K562 (cell line): ENCODE measurements around the gene ZNF544. TPM values are rescaled to one million over a fixed set of nuclear protein-coding genes. Genes with fewer than 3 reads are reported as not detected.

ENCODE experiments used
- CEBPG ChIP-seq, 3 experiments: fragments of 200-800 bp in 1 of 3; sonication (Bioruptor generic) in 1 of 3; sonication (generic) in 1 of 3; formaldehyde crosslinking in 1 of 3; IDR thresholded peaks in 2 of 3; conservative IDR thresholded peaks in 1 of 3; 2 replicates each; pipeline versions ENCODE4 v1.6.1 to v1.8.0; 2016 to 2022; ENCODE audit warnings: missing compliant biosample characterization in 2 of 3, missing genetic modification characterization in 2 of 3, mild to moderate bottlenecking in 1 of 3, missing genetic modification reagents in 1 of 3
- CHD2 ChIP-seq: IDR thresholded peaks from 2 replicates; pipeline ENCODE4 v1.6.1; 2011; ENCODE audit warnings: low read depth, low read length
- KAT7 ChIP-seq: sonication (generic); formaldehyde crosslinking; IDR thresholded peaks from 2 replicates; pipeline ENCODE4 v1.8.0; 2022; ENCODE audit warnings: missing genetic modification reagents, mild to moderate bottlenecking, borderline replicate concordance
- NELFE ChIP-seq: IDR thresholded peaks from 2 replicates; pipeline ENCODE4 v1.6.1; 2011; ENCODE audit warnings: mild to moderate bottlenecking; ENCODE audit not compliant: insufficient read depth, insufficient read length
- NR2F6 ChIP-seq: fragments of 450-650 bp; formaldehyde crosslinking; IDR thresholded peaks from 2 replicates; pipeline ENCODE4 v1.4.0; 2020; ENCODE audit warnings: mild to moderate bottlenecking
- OTX1 ChIP-seq: fragments of 450-650 bp; formaldehyde crosslinking; IDR thresholded peaks from 2 replicates; pipeline ENCODE4 v1.4.0; 2022; ENCODE audit warnings: mild to moderate bottlenecking
- PREB ChIP-seq: sonication (generic); formaldehyde crosslinking; IDR thresholded peaks from 2 replicates; pipeline ENCODE4 v1.8.1; 2023; ENCODE audit warnings: mild to moderate bottlenecking, missing genetic modification reagents
- THRAP3 ChIP-seq: fragments of 450-650 bp; IDR thresholded peaks from 2 replicates; pipeline ENCODE4 v1.6.1; 2016; ENCODE audit warnings: mild to moderate bottlenecking, inconsistent platforms, borderline replicate concordance
- XRCC3 ChIP-seq: fragments of 450-650 bp; IDR thresholded peaks from 2 replicates; pipeline ENCODE4 v1.6.1; 2017; ENCODE audit warnings: mild to moderate bottlenecking, moderate library complexity
- ZNF407 ChIP-seq: fragments of 450-650 bp; IDR thresholded peaks from 2 replicates; pipeline ENCODE4 v1.6.1; 2016; ENCODE audit warnings: low read depth
- polyA plus RNA-seq, 8 experiments: library from polyadenylated mRNA; depleted of rRNA in 4 of 8; stranded (reverse) in 5 of 8; unstranded in 3 of 8; fragments of >200 nt; fragmentation: Nextera tagmentation in 2 of 8; fragmentation: Illumina TruSeq in 1 of 8; extraction: Ambion mirVana in 2 of 8; extraction: Trizol in 1 of 8; gene quantifications; 2 replicates each; pipeline versions ENCODE4 v1.2.1 to v1.2.3, GENCODE V29; 2011 to 2014; ENCODE audit warnings: inconsistent platforms in 1 of 8, missing spikeins in 1 of 8
- total RNA-seq, 7 experiments: library from RNA; depleted of rRNA in 6 of 7; stranded (reverse); fragments of >200 nt in 6 of 7; fragmentation: Illumina TruSeq in 2 of 7; extraction: Trizol in 2 of 7; gene quantifications; 2 replicates each; pipeline versions ENCODE4 v1.2.1 to v1.2.3, GENCODE V29; 2011 to 2021; ENCODE audit warnings: low replicate concordance in 1 of 7
- TF ChIP-seq, protein P1 (sequence below): fragments of 450-650 bp; IDR thresholded peaks from 2 replicates; pipeline ENCODE4 v1.7.1; 2018; ENCODE audit warnings: mild to moderate bottlenecking, low read depth; ENCODE audit not compliant: partially characterized antibody

Gene ZNF544
- total and polyA plus RNA-seq, 9 of the 15 experiments (the other 6 are each of a cell fraction or from before 2014, with no cell fraction given): 23.6 to 59.0 (median 41.4) TPM

- TF ChIP-seq PREB (no peak), CEBPG (CRISPR knock-in tag; IDR thresholded peaks at IDR 0.05) (no peak), CEBPG (tag; conservative IDR thresholded peaks at IDR 0.05 in 1 of 2, IDR thresholded peaks at IDR 0.05 in 1 of 2) (peak in 1 of 2 experiments; percentile 51; a peak in 1 of 4 replicates), XRCC3 (no peak), THRAP3 (peak; percentile 19; the same call in 1 of the 2 replicates), CHD2 (no peak), ZNF407 (no peak), KAT7 (CRISPR knock-in tag) (no peak), NELFE (no peak), OTX1 (CRISPR knock-in tag) (0 out of 2 replicates have a peak, but pooled peaks have one; percentile 30), NR2F6 (CRISPR knock-in tag) (no peak)
- TF ChIP-seq, protein P1, sequence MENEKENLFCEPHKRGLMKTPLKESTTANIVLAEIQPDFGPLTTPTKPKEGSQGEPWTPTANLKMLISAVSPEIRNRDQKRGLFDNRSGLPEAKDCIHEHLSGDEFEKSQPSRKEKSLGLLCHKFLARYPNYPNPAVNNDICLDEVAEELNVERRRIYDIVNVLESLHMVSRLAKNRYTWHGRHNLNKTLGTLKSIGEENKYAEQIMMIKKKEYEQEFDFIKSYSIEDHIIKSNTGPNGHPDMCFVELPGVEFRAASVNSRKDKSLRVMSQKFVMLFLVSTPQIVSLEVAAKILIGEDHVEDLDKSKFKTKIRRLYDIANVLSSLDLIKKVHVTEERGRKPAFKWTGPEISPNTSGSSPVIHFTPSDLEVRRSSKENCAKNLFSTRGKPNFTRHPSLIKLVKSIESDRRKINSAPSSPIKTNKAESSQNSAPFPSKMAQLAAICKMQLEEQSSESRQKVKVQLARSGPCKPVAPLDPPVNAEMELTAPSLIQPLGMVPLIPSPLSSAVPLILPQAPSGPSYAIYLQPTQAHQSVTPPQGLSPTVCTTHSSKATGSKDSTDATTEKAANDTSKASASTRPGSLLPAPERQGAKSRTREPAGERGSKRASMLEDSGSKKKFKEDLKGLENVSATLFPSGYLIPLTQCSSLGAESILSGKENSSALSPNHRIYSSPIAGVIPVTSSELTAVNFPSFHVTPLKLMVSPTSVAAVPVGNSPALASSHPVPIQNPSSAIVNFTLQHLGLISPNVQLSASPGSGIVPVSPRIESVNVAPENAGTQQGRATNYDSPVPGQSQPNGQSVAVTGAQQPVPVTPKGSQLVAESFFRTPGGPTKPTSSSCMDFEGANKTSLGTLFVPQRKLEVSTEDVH: peak; percentile 33
Observed at GRCh38 chr19:58277748-58278540, 49.2 kb downstream of the ZNF544 start (continued).
